Omental fat pad (tissue), 4 donors: Measurements from ENCODE around the gene TTC33. TPM values are rescaled to one million over a fixed set of nuclear protein-coding genes. Genes with fewer than 3 reads are reported as not detected.

Experiments
- ATAC-seq: fragments of 150-250 bp; one replicate; pipeline ENCODE4 v1.9.1; 2016; ENCODE audit warnings: mild to moderate bottlenecking, moderate library complexity; ENCODE audit not compliant: low FRiP score
- DNase-seq: peaks from one replicate; pipeline ENCODE4 v3.0.0-alpha.2; 2019; ENCODE audit warnings: low spot score
- total RNA-seq, 4 donors: library from RNA; depleted of rRNA; stranded (reverse); fragments of >200 nt; gene quantifications; one replicate each; pipeline ENCODE4 v1.1.0, GENCODE V29; 2016
- TF ChIP-seq, protein P1 (sequence below), 3 donors: fragments of 450-650 bp; IDR thresholded peaks; one replicate each; pipeline ENCODE4 v1.5.1; 2016 to 2017; ENCODE audit warnings: antibody characterized with exemption in 3 of 3, mild to moderate bottlenecking in 3 of 3, moderate library complexity in 2 of 3

TTC33 gene
- total RNA-seq, 4 donors from 2014 or later: 8.3 to 15.4 (median 9.3) TPM

DNA sequence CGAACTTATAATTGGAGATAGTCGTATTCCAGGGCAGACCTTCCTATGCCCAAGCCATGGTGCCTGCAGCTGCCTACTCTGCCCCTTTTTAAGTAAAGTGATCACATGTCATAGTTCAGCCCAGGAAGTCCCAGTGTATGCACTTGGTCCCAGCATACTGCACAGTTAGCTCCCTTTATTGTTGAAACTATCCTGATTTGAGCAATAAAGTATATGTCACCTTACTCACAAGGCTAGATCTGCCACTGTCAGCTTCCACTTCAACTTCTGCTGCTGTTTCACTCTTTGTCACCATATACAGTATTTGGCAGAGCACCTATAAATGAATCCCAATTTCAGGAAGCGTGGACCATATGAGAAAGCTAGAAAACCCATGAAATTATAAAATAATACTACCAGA, 179.8 kb downstream of the TTC33 start:
- TF ChIP-seq, protein P1, sequence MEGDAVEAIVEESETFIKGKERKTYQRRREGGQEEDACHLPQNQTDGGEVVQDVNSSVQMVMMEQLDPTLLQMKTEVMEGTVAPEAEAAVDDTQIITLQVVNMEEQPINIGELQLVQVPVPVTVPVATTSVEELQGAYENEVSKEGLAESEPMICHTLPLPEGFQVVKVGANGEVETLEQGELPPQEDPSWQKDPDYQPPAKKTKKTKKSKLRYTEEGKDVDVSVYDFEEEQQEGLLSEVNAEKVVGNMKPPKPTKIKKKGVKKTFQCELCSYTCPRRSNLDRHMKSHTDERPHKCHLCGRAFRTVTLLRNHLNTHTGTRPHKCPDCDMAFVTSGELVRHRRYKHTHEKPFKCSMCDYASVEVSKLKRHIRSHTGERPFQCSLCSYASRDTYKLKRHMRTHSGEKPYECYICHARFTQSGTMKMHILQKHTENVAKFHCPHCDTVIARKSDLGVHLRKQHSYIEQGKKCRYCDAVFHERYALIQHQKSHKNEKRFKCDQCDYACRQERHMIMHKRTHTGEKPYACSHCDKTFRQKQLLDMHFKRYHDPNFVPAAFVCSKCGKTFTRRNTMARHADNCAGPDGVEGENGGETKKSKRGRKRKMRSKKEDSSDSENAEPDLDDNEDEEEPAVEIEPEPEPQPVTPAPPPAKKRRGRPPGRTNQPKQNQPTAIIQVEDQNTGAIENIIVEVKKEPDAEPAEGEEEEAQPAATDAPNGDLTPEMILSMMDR (IDR thresholded peaks at IDR 0.05): no peak
- ATAC-seq (no peak), DNase-seq (no peak)

DNA sequence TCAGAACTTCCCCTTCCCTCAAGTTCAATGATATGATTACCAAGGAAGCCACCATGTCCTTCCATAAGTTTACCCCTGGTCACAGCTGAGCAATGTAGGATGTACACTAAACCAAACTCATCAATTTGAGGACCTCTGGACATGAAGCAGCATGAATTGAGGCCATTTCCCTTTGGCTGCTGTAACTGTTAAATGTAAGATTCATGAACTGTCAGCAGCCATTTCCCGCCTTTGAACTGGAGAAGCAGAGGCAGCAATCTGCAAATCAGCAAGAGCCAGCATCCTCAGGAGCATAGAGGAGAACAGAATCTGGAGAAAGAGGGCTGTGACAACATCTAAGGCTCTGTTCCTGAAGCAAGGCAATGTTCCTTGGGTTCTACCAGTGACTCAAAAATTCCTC, 180.3 kb downstream of the TTC33 start:
- ATAC-seq: no peak

DNA sequence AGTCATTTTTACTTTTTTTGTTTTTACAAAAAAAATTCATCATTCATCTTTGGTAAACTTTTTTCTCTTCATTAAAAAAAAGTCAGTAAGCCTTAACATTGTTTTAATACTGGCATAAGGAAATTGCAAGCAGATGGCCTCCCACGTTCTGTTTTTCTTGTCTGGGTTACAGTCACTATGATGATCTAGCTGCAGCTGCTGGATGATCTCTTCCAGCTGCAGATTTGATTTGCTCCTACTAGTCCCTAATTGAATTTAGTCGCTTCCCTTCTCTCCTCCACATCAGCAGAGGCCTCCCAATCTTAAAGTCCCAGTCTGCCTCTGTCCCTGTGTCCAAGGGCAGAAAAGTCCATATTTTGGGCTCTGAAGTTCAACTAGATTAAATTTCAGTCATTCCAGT, 182.8 kb downstream of the TTC33 start:
- TF ChIP-seq, protein P1 (IDR thresholded peaks at IDR 0.05): no peak
- ATAC-seq (no peak), DNase-seq (no peak)

More for the DNA sequence above, 180.3 kb downstream of the TTC33 start:
- DNase-seq: no peak
- TF ChIP-seq, protein P1 (IDR thresholded peaks at IDR 0.05): no peak

DNA sequence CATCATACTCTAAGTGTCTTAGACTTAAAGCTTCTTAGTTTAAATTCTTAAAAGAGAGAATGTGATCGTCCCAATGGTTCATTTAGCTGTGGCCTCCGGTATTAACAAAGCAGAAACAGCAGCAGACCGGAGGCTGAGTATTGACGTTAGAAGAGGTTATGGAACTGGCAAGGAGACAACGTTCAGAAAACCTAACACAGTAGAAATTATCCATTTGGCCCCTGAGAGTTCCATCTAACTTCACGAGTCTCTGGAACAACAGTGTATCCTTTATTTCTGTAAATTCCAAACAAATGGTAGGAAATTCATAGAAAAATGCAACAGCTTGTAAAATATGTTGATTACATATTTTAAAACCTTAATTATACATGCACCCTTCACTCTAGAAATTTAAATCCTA, 183.4 kb downstream of the TTC33 start:
- DNase-seq (no peak), ATAC-seq (no peak)
- TF ChIP-seq, protein P1 (IDR thresholded peaks at IDR 0.05): no peak

DNA sequence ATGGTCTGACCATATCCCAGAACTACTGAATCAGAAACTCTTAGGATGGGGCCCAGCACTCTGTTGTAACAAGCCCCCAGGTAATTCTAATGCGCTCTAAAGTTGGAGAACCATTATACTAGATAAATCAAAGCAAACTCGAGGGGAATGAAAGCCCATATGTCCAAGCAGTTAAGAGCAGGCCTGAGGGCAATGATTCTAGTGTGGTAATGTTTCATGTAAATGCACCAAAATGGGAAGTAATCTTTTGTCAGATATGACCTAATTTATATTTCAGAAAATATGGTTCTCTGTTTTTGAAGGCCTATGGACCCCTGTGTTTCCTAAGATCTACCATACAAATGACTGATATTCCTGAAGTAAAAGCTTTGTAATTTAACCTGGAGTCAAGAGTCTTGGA, 184.0 kb downstream of the TTC33 start:
- DNase-seq (no peak), ATAC-seq (no peak)
- TF ChIP-seq, protein P1 (IDR thresholded peaks at IDR 0.05): no peak

DNA sequence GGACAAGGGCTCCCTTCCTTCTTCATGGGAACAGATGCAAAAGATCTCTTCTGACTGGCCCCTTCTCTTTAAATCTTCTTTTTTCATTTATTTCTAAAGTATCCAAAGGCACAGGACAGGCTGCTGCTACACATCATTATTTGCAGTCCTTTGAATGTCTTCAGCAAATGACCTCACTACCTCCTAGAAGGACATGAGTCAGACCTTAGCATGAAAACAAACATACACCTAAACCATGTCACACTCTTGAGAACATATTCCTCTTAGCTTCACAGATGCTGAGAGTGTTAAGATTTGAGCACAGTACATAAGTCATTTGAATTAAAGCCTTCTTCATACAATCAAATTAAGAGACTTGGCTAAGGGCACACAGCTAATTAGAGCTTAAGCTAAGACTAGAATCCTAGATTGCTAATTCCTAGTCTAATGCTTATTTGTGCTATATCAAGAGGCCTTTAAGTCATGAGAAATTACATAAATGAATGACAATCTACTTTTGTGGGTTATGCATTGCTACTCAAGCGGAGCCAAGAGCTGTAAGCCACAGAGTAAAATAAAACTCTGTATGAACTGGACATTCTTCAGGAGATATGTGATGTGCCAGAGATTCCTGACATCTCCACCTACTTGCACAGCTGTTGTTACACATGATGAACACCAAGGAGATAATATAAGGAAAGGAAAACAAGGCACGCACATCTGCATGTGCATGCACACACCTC, 185.2 kb downstream of the TTC33 start:
- ATAC-seq (no peak), DNase-seq (no peak)
- TF ChIP-seq, protein P1 (IDR thresholded peaks at IDR 0.05): no peak

DNA sequence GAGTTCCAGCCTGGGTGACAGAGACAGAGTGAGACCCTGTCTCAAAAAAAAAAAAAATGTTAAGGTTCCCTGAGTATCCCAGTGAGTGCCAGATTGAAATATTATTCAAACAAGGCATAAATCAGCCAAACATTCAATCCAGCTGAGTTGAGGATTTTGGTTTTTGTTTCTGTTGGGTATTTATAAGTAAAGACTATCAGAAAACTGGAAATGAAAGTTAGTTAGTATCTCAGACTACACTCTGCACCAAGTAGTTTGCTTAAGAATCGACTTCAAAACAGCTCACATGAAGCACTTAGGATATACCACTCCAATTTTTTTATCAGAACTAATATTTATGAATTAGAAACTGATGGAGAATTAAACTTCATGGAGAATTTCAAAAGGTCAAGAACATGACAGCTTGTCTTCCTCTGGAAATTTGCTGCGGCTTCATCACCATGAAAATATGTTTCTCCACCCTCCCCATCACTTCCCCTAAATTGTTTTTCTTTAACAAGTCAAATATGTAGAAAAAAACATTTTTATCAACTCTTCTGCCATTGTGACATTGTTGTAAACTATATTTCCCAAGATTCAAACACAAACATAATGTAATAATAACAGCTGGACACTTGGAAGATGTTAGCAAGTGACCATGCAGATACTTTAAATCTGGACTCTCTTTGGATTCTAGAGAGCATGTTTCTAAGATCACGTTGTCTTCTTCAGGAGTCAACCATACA, 186.1 kb downstream of the TTC33 start:
- TF ChIP-seq, protein P1 (IDR thresholded peaks at IDR 0.05): no peak
- ATAC-seq: no peak
- no peak for DNase-seq
